Uterus (tissue), 4 donors: ENCODE results near the gene MRPL44. TPM values are rescaled to one million over a fixed set of nuclear protein-coding genes. Genes with fewer than 3 reads are reported as not detected.
A peak's percentile ranks its signal among the peaks of the same experiment; 100 is the strongest.

ENCODE experiments used
- DNase-seq, 2 donors: peaks; one replicate each; pipeline ENCODE4 v3.0.0-alpha.2; 2019 to 2020
- H3K27ac ChIP-seq, 2 donors: fragments of 200-600 bp; sonication (generic); 1 replicate in 1 of 2; 2 replicates in 1 of 2; pipeline ENCODE4 v1.5.1; 2016 to 2018
- H3K27me3 ChIP-seq, 2 donors: fragments of 200-600 bp; sonication (generic); one replicate each; pipeline ENCODE4 v1.5.1; 2018 to 2019; ENCODE audit warnings: control low read depth in 1 of 2
- H3K36me3 ChIP-seq, 2 donors: fragments of 200-600 bp; sonication (generic); one replicate each; pipeline ENCODE4 v1.5.1; 2019; ENCODE audit warnings: control low read depth in 1 of 2
- H3K4me1 ChIP-seq, 2 donors: fragments of 200-600 bp; sonication (generic); one replicate each; pipeline ENCODE4 v1.5.1; 2018 to 2019; ENCODE audit warnings: control low read depth in 1 of 2
- H3K4me3 ChIP-seq, 2 donors: fragments of 200-600 bp; sonication (generic); 1 replicate in 1 of 2; 2 replicates in 1 of 2; pipeline ENCODE4 v1.5.1; 2018 to 2019; ENCODE audit warnings: mild to moderate bottlenecking in 1 of 2
- H3K9me3 ChIP-seq, 2 donors: fragments of 200-600 bp; sonication (generic); one replicate each; pipeline ENCODE4 v1.5.1; 2019; ENCODE audit warnings: control low read depth in 1 of 2
- CTCF ChIP-seq, 4 experiments: fragments of 200-600 bp in 2 of 4; fragments of 450-650 bp in 2 of 4; sonication (generic) in 2 of 4; IDR thresholded peaks; one replicate each; pipeline ENCODE4 v1.5.1; 2016 to 2019; ENCODE audit warnings: antibody characterized with exemption in 4 of 4, mild to moderate bottlenecking in 2 of 4, moderate library complexity in 1 of 4
- POLR2A ChIP-seq, 2 donors: fragments of 450-650 bp; IDR thresholded peaks; one replicate each; pipeline ENCODE4 v1.6.1; 2016; ENCODE audit warnings: antibody characterized with exemption in 2 of 2, mild to moderate bottlenecking in 1 of 2, moderate library complexity in 1 of 2
- intact Hi-C: fragments of 100-400 bp; cut with DNase I; formaldehyde crosslinking; loops from one replicate; pipeline ENCODE4 v1.15.1; 2023; ENCODE audit warnings: low total_unique reads
- total RNA-seq, 4 donors: library from RNA; depleted of rRNA in 3 of 4; stranded (reverse); fragments of >200 nt in 3 of 4; gene quantifications; one replicate each; pipeline versions ENCODE4 v1.1.0 to v1.2.4, GENCODE V29; 2014 to 2023
- donor health status: DM: yes; HTN: yes; CAD: no.

Gene MRPL44
- total RNA-seq, 4 donors from 2014 or later, result 5.9 to 45.3 (median 13.8) TPM

GRCh38 chr2:223970343-223971128 is 13.3 kb downstream of the MRPL44 start:
- no peaks in the 10 kb centered on the region for H3K4me1 ChIP-seq

GRCh38 chr2:223971731-223972130 is 14.5 kb downstream of the MRPL44 start:
- Histone ChIP-seq H3K4me1 (no peaks in the 10 kb centered on the region), H3K27me3 (no peaks in the 10 kb centered on the region), H3K9me3 (no peaks in the 10 kb centered on the region), H3K4me3 (no peak overlapping the region), H3K27ac (no peak overlapping the region), H3K36me3 (no peaks in the 10 kb centered on the region)
- intact Hi-C loops, result no loop called here
- no peak for TF ChIP-seq POLR2A (IDR thresholded peaks at IDR 0.05)
- DNase-seq, result no peak

More at GRCh38 chr2:223970343-223971128, 13.3 kb downstream of the MRPL44 start:
- Histone ChIP-seq H3K27me3 (no peaks in the 10 kb centered on the region), H3K36me3 (no peaks in the 10 kb centered on the region), H3K4me3 (no peak overlapping the region), H3K9me3 (no peaks in the 10 kb centered on the region), H3K27ac (no peak overlapping the region)
- no peak for TF ChIP-seq POLR2A (IDR thresholded peaks at IDR 0.05)
- TF ChIP-seq CTCF (IDR thresholded peaks at IDR 0.05), result peak; percentile 77 to 86 (median 85)
- intact Hi-C loops, result no loop called here
- DNase-seq, result peak in 1 of 2 donors; percentile 33

- intact Hi-C loops, result no loop called here
- TF ChIP-seq CTCF (IDR thresholded peaks at IDR 0.05) (no peak), POLR2A (IDR thresholded peaks at IDR 0.05) (no peak)
- H3K36me3 ChIP-seq, result no peaks in the 10 kb centered on the region
- H3K4me1 ChIP-seq, result no peaks in the 10 kb centered on the region
- no peak overlapping the region for H3K4me3 ChIP-seq
- no peaks in the 10 kb centered on the region for H3K27me3 ChIP-seq
- no peak overlapping the region for H3K27ac ChIP-seq
- DNase-seq, result no peak
- no peaks in the 10 kb centered on the region for H3K9me3 ChIP-seq
These were observed 15.4 kb downstream of the MRPL44 start for GRCh38 chr2:223972656-223973102.

- Histone ChIP-seq H3K9me3 (no peaks in the 10 kb centered on the region), H3K27me3 (no peaks in the 10 kb centered on the region), H3K27ac (no peak overlapping the region), H3K4me1 (no peaks in the 10 kb centered on the region), H3K36me3 (no peaks in the 10 kb centered on the region), H3K4me3 (no peak overlapping the region)
- DNase-seq, result no peak
- no peak for TF ChIP-seq CTCF (IDR thresholded peaks at IDR 0.05)
- intact Hi-C loops, result no loop called here
These were observed 16.3 kb downstream of the MRPL44 start for GRCh38 chr2:223973606-223974005.

DNA sequence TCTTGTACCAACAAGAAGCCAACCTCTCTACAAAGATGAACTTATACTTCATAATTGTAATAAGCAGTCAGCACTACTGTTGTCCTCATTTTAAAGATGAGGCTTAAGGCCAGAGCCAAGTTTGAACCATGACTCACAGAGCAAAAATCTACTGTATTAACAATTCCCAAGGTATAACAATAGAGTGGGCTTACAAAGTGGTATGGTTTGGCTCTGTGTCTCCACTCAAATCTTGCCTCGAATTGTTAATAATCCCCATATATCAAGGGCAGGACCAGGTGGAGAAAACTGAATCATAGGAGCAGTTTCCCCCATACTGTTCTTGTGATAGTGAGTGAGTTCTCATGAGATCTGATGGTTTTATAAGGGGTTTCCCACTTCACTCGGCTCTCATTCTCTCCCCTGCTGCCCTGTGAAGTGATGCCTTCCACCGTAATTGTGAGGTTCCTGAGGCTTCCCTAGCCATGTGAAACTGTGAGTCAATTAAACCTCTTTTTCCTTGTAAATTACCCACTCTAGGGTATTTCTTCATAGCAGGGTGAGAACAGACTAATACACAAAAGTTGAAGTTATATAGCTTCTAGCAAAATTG is 19.5 kb downstream of the MRPL44 start:
- Histone ChIP-seq H3K27me3 (no peaks in the 10 kb centered on the region), H3K27ac (no peak overlapping the region), H3K36me3 (no peaks in the 10 kb centered on the region), H3K4me3 (no peak overlapping the region), H3K9me3 (no peaks in the 10 kb centered on the region), H3K4me1 (no peaks in the 10 kb centered on the region)
- intact Hi-C loops, result no loop called here
- TF ChIP-seq POLR2A (IDR thresholded peaks at IDR 0.05) (no peak), CTCF (IDR thresholded peaks at IDR 0.05) (no peak)
- DNase-seq, result no peak
